IMR-90 (cell line): ENCODE data around the gene LRP6. TPM values are rescaled to one million over a fixed set of nuclear protein-coding genes. Genes with fewer than 3 reads are reported as not detected.

Experiments used
- ATAC-seq: fragments of 200-7000 bp; cut with Tn5 transposase; 2 replicates; pipeline ENCODE4 v1.9.1; 2020; ENCODE audit warnings: low read depth, mild to moderate bottlenecking, moderate library complexity
- BruUV-seq: library from RNA; stranded (reverse); fragments of 400-500 nt; replicated peaks from 2 replicates; lab custom pipeline; 2021; lab: Mats Ljungman, UMichigan
- CTCF ChIA-PET: fragments of 300-600 bp; formaldehyde crosslinking; extraction: SDS; loops from one replicate; lab custom pipeline; 2021; ENCODE audit warnings: antibody characterized with exemption; lab: Yijun Ruan, JAX
- POLR2A ChIA-PET: fragments of 300-600 bp; sonication (Branson Sonifier 250); formaldehyde crosslinking; loops from one replicate; lab custom pipeline; 2022; ENCODE audit warnings: antibody characterized with exemption; ENCODE audit not compliant: unreplicated experiment; lab: Charles Lee
- DNase-seq: peaks from one replicate; pipeline ENCODE4 v3.0.0; 2013
- H2AFZ ChIP-seq: replicated peaks from 2 replicates; pipeline ENCODE3; 2013; ENCODE audit warnings: low read length, mild to moderate bottlenecking; ENCODE audit not compliant: poor library complexity
- H2AK5ac ChIP-seq: 2 replicates; pipeline ENCODE4 v1.6.1; 2013; ENCODE audit warnings: low read depth, low read length, inconsistent platforms
- H2AK9ac ChIP-seq: replicated peaks from 2 replicates; pipeline ENCODE3; 2013; ENCODE audit warnings: mild to moderate bottlenecking, low read depth, low read length, moderate library complexity; ENCODE audit not compliant: poor library complexity
- H2BK120ac ChIP-seq: 2 replicates; pipeline ENCODE4 v1.6.1; 2013; ENCODE audit warnings: low read depth, low read length, inconsistent platforms
- H2BK15ac ChIP-seq: 3 replicates; pipeline ENCODE4 v1.6.1; 2013; ENCODE audit warnings: low read depth, low read length, inconsistent platforms
- H2BK20ac ChIP-seq: 2 replicates; pipeline ENCODE4 v1.6.1; 2013; ENCODE audit warnings: low read depth, mild to moderate bottlenecking, inconsistent platforms, low read length, moderate library complexity
- H2BK5ac ChIP-seq: 2 replicates; pipeline ENCODE4 v1.6.1; 2013; ENCODE audit warnings: mild to moderate bottlenecking, low read depth, low read length, inconsistent platforms; ENCODE audit not compliant: poor library complexity, severe bottlenecking
- H3K14ac ChIP-seq: replicated peaks from 2 replicates; pipeline ENCODE4 v1.6.1; 2013; ENCODE audit warnings: low read depth, low read length, inconsistent platforms
- H3K18ac ChIP-seq: 2 replicates; pipeline ENCODE4 v1.6.1; 2013; ENCODE audit warnings: low read depth, low read length, control low read depth
- H3K23ac ChIP-seq: 2 replicates; pipeline ENCODE4 v1.6.1; 2013; ENCODE audit warnings: low read depth, low read length, inconsistent platforms
- H3K27ac ChIP-seq: 2 replicates; pipeline ENCODE4 v1.5.1; 2013; ENCODE audit warnings: mild to moderate bottlenecking, control low read depth, low read length; ENCODE audit not compliant: insufficient read depth
- H3K27me3 ChIP-seq: 2 replicates; pipeline ENCODE4 v1.6.1; 2013; ENCODE audit warnings: low read length; ENCODE audit not compliant: control insufficient read depth, insufficient read depth
- H3K36me3 ChIP-seq: 2 replicates; pipeline ENCODE4 v1.6.1; 2013; ENCODE audit warnings: low read length, mixed read lengths; ENCODE audit not compliant: control insufficient read depth, insufficient read depth
- H3K4ac ChIP-seq: 2 replicates; pipeline ENCODE4 v1.6.1; 2013; ENCODE audit warnings: low read depth, low read length, inconsistent platforms
- H3K4me1 ChIP-seq: 2 replicates; pipeline ENCODE4 v1.6.1; 2013; ENCODE audit warnings: low read length, mixed read lengths; ENCODE audit not compliant: control insufficient read depth, insufficient read depth
- H3K4me2 ChIP-seq: 2 replicates; pipeline ENCODE4 v1.6.1; 2013; ENCODE audit warnings: low read depth, mild to moderate bottlenecking, control low read depth, low read length, moderate library complexity
- H3K4me3 ChIP-seq: 2 replicates; pipeline ENCODE4 v1.5.1; 2013; ENCODE audit warnings: low read depth, mild to moderate bottlenecking, control low read depth, low read length, moderate library complexity; ENCODE audit not compliant: insufficient read depth
- H3K56ac ChIP-seq: 2 replicates; pipeline ENCODE4 v1.6.1; 2013; ENCODE audit warnings: low read length, inconsistent platforms; ENCODE audit not compliant: insufficient read depth; ENCODE audit errors: extremely low read depth
- H3K79me1 ChIP-seq, 2 experiments: 2 replicates each; pipeline ENCODE4 v1.6.1; 2013; ENCODE audit warnings: low read length in 2 of 2, inconsistent platforms in 1 of 2, low read depth in 1 of 2
- H3K9ac ChIP-seq: 2 replicates; pipeline ENCODE4 v1.6.1; 2013; ENCODE audit warnings: low read depth, low read length, control low read depth
- H3K9me1 ChIP-seq: 2 replicates; pipeline ENCODE4 v1.6.1; 2013; ENCODE audit warnings: low read length, inconsistent platforms; ENCODE audit not compliant: insufficient read depth
- H3K9me3 ChIP-seq: 2 replicates; pipeline ENCODE4 v1.6.1; 2013; ENCODE audit warnings: low read length; ENCODE audit not compliant: control insufficient read depth, insufficient read depth
- H4K20me1 ChIP-seq: 2 replicates; pipeline ENCODE4 v1.6.1; 2013; ENCODE audit warnings: low read length, inconsistent platforms; ENCODE audit not compliant: insufficient read depth
- H4K5ac ChIP-seq: 2 replicates; pipeline ENCODE4 v1.6.1; 2013; ENCODE audit warnings: mild to moderate bottlenecking, low read depth, low read length, control low read depth
- H4K8ac ChIP-seq, 2 experiments: 2 replicates each; pipeline ENCODE4 v1.6.1; 2013; ENCODE audit warnings: low read depth in 2 of 2, low read length in 2 of 2, control low read depth in 1 of 2, inconsistent platforms in 1 of 2
- H4K91ac ChIP-seq: 2 replicates; pipeline ENCODE4 v1.6.1; 2013; ENCODE audit warnings: low read depth, low read length, inconsistent platforms; ENCODE audit not compliant: insufficient read depth
- BHLHE40 ChIP-seq: fragments of 150-350 bp; IDR thresholded peaks from 2 replicates; pipeline ENCODE4 v1.6.1; 2016; ENCODE audit warnings: mild to moderate bottlenecking, low read depth, low read length
- CHD1 ChIP-seq: IDR thresholded peaks from 2 replicates; pipeline ENCODE4 v1.6.1; 2012; ENCODE audit warnings: low read depth, low read length, improper control_type of control experiment
- ELK1 ChIP-seq: fragments of 150-350 bp; IDR thresholded peaks from 2 replicates; pipeline ENCODE4 v1.6.1; 2016; ENCODE audit warnings: low read depth, mild to moderate bottlenecking, low read length, moderate library complexity, borderline replicate concordance
- FOS ChIP-seq: fragments of 150-350 bp; IDR thresholded peaks from 2 replicates; pipeline ENCODE4 v1.6.1; 2016; ENCODE audit warnings: low read depth, low read length
- MAFK ChIP-seq: IDR thresholded peaks from 2 replicates; pipeline ENCODE4 v1.6.1; 2012; ENCODE audit warnings: low read depth, low read length, improper control_type of control experiment
- NFE2L2 ChIP-seq: fragments of 150-350 bp; IDR thresholded peaks from 2 replicates; pipeline ENCODE4 v1.6.1; 2016; ENCODE audit warnings: low read depth, mild to moderate bottlenecking, low read length
- POLR2A ChIP-seq: IDR thresholded peaks from 2 replicates; pipeline ENCODE4 v1.6.1; 2012; ENCODE audit warnings: mild to moderate bottlenecking, low read depth, low read length
- RFX5 ChIP-seq: IDR thresholded peaks from 2 replicates; pipeline ENCODE4 v1.8.0; 2012; ENCODE audit warnings: low read depth, mild to moderate bottlenecking, low read length, moderate library complexity
- USF2 ChIP-seq: fragments of 150-350 bp; IDR thresholded peaks from 2 replicates; pipeline ENCODE4 v1.6.1; 2017; ENCODE audit warnings: mild to moderate bottlenecking, antibody characterized with exemption, low read length, low read depth
- WGBS, 2 experiments: methylation state at CpG; one replicate each; pipeline versions ENCODE4 v1.1.5 to v1.1.7; 2013; ENCODE audit warnings: missing lambda C conversion rate in 2 of 2; ENCODE audit not compliant: insufficient read length in 1 of 2; ENCODE audit errors: extremely low coverage in 2 of 2; 5-methylcytosine and 5-hydroxymethylcytosine counted together
- dilution Hi-C: fragments of 300-500 bp; cut with HindIII; formaldehyde crosslinking; loops from one replicate; pipeline ENCODE4 v1.14.3; 2018; ENCODE audit warnings: low sequenced_read_pairs; ENCODE audit not compliant: unreplicated experiment
- in situ Hi-C: fragments of 300-500 bp; cut with MboI; formaldehyde crosslinking; loops from 3 replicates; pipeline ENCODE4 v1.14.3; 2019; ENCODE audit warnings: low sequenced_read_pairs, inconsistent platforms, mixed read lengths
- intact Hi-C: fragments of 100-400 bp; cut with micrococcal nuclease; formaldehyde crosslinking; loops from 2 replicates; pipeline ENCODE4 v1.10.0; 2022
- polyA plus RNA-seq, 3 experiments: library from polyadenylated mRNA; depleted of rRNA; stranded (reverse); fragments of >200 nt; gene quantifications; 2 replicates each; pipeline ENCODE4 v1.2.3, GENCODE V29; 2012; ENCODE audit warnings: low replicate concordance in 1 of 3
- total RNA-seq: library from RNA; depleted of rRNA; stranded (reverse); fragments of >200 nt; gene quantifications from 2 replicates; pipeline ENCODE4 v1.2.3, GENCODE V29; 2012

The LRP6 gene
- total and polyA plus RNA-seq, 2 of the 4 experiments (the other 2 are of a cell fraction), result 14.2 to 32.1 TPM

GRCh38 chr12:12159988-12160387 lies 106.9 kb downstream of the LRP6 start:
- H2AK5ac ChIP-seq, result no peak overlapping the region
- ChIA-PET CTCF (no interaction called here), POLR2A (no interaction called here)
- no peak overlapping the region for H3K56ac ChIP-seq
- dilution Hi-C loops, result no loop called here
- DNase-seq (peak; percentile 53), ATAC-seq (0 out of 2 replicates have a peak, but pooled peaks have one; percentile 14)
- H3K9ac ChIP-seq, result no peak overlapping the region
- no peak overlapping the region for H4K8ac ChIP-seq
- no peak overlapping the region for H4K5ac ChIP-seq
- no CpG with 5 or more reads among the region's 1 CpG for WGBS, 2 experiments
- H2AK9ac ChIP-seq, result no peak overlapping the region
- H3K9me3 ChIP-seq, result no peaks in the 10 kb centered on the region
- no peak overlapping the region for H4K91ac ChIP-seq
- peaks cover 3% of the 10 kb centered on the region for H3K9me1 ChIP-seq
- H2BK20ac ChIP-seq, result no peak overlapping the region
- H2AFZ ChIP-seq, result no peak overlapping the region
- intact Hi-C loops, result no loop called here
- H3K27ac ChIP-seq, result no peak overlapping the region
- peaks cover 7 to 22% of the 10 kb centered on the region in 2 experiments; a peak in 3 of 4 replicates for H3K79me1 ChIP-seq
- no peak overlapping the region for H3K4ac ChIP-seq
- no peak overlapping the region for H3K18ac ChIP-seq
- in situ Hi-C loops, result no loop called here
- H3K14ac ChIP-seq, result no peak overlapping the region
- no peak overlapping the region for H2BK15ac ChIP-seq
- BruUV-seq, result no TSS peak
- no peak overlapping the region for H3K4me2 ChIP-seq
- peaks cover 12% of the 10 kb centered on the region for H3K36me3 ChIP-seq
- TF ChIP-seq ELK1 (no peak), USF2 (no peak), MAFK (no peak), RFX5 (no peak), FOS (no peak), BHLHE40 (no peak), CHD1 (no peak), NFE2L2 (no peak), POLR2A (no peak)
- H2BK5ac ChIP-seq, result no peak overlapping the region
- H2BK120ac ChIP-seq, result no peak overlapping the region
- no peaks in the 10 kb centered on the region for H3K27me3 ChIP-seq
- peaks cover 4% of the 10 kb centered on the region; the same call in 1 of the 2 replicates for H3K4me1 ChIP-seq
- no peak overlapping the region for H3K4me3 ChIP-seq
- H3K23ac ChIP-seq, result no peak overlapping the region
- no peaks in the 10 kb centered on the region for H4K20me1 ChIP-seq
